ENCODE results near the gene PRRC2C.

GRCh38 chr1:171590022-171590421 is 104.7 kb downstream of the PRRC2C start:
- TF ChIP-seq CEBPB (IDR thresholded peaks at IDR 0.05; ENCODE audit: low read depth, low read length), result no peak
- no peak for TF ChIP-seq CTCF (conservative IDR thresholded peaks at IDR 0.05; ENCODE audit: low read depth, low read length)

Measured in IMR-90 (cell line).